Fibroblast of upper back skin (primary cell): ENCODE measurements around the gene PRKCZ.

ENCODE experiments used
- DNase-seq: peaks from one replicate; pipeline ENCODE4 v3.0.0-alpha.2; 2013

Gene PRKCZ

GRCh38 chr1:2214541-2215241 is 164.5 kb downstream of the PRKCZ start:
- DNase-seq = no peak

GRCh38 chr1:2215329-2215728 is 165.1 kb downstream of the PRKCZ start:
- DNase-seq = no peak

GRCh38 chr1:2215909-2216766 is 165.9 kb downstream of the PRKCZ start:
- no peak for DNase-seq

DNA sequence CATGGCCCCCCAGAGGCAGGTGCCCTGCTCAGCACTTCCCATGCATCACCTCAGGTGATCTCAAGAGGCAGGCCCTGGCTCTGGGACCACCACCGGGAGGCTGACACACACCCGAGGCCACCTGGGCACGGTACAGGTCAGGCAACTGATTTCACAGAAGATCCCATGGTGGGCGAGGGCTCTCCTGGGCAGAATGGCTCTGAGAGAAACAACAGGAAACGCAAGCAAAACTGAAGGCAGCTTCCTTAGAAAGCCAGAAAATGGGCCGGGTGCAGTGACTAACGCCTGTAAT is 166.5 kb downstream of the PRKCZ start:
- DNase-seq = no peak

GRCh38 chr1:2221271-2221670 is 171.1 kb downstream of the PRKCZ start:
- no peak for DNase-seq

GRCh38 chr1:2224170-2224584 is 174.0 kb downstream of the PRKCZ start:
- no peak for DNase-seq

DNA sequence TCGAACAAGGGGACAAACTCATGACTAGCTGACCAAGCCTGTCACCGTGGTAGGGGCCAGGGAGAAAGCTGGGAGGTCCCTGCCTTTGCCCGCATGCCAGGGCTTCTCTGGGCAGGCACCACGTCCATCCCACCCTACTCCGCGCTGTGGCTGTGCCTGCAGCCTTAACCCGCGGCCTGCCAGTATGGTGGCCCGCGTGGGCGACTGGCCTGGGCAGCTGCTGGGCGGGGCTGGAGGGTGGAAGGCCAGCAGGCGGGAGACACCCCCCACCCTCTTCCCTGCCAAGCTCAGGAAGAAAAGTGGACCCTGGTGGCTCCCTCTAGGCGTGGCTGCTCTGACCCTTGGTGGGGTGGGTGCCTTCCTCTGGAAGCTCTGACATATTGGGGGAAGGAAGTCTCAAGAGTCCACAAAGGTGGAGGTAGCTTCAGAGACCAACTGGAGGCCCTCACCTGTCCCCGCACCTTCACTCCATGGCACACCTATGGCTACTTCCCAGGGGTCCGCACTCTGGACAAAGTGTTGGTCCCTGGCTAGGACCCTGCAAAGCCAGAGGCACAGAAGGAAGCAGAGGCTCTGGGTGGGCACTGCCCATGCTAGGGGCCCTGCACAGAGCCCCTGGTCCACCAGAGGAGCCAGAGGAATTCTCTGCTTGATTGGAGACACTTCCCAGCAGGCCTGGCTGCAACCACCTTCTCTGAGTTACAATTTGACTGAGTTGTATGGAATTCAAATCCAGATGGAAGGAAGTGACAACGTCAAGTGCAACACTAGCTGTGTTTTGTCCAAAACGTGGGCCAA is 174.6 kb downstream of the PRKCZ start:
- DNase-seq = no peak

GRCh38 chr1:2226525-2227345 is 176.5 kb downstream of the PRKCZ start:
- DNase-seq = no peak

GRCh38 chr1:2227346-2228156 is 177.3 kb downstream of the PRKCZ start:
- DNase-seq = peak; percentile 97

DNA sequence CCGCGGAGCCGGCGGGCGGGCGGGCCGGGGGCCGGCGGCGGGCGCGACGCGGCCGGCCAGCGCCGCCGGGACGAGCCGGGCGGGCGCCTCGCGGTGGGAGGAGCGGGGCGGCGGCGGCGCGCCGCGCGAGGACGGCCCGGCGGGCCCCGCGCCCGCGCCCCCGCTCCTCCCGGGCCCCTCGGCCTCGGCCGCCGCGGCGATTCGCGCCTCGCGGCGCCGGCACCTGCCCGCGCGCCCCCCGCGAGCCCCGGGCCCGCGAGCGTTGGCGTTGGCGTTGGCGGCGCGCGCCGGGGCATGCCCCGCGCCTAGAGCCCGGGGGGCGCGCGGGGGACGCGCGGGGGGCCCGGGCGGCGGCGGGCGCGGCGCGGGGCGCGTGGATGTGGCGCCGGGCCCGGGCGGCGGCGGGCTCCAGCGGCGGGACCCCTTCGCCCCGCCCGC is 178.0 kb downstream of the PRKCZ start, which contains the start of gene SKI:
SKI (plus strand) TSS at position 163 of the 438 bp plus-strand sequence. CDS start 448 bp downstream, outside the sequence.
- DNase-seq = no peak

DNA sequence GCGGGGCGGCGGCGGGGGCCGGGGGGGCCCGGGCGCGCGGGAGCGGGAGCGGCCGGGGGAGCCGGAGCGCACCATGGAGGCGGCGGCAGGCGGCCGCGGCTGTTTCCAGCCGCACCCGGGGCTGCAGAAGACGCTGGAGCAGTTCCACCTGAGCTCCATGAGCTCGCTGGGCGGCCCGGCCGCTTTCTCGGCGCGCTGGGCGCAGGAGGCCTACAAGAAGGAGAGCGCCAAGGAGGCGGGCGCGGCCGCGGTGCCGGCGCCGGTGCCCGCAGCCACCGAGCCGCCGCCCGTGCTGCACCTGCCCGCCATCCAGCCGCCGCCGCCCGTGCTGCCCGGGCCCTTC is 178.5 kb downstream of the PRKCZ start:
- no peak for DNase-seq

- peak; percentile 33 for DNase-seq
These were observed 179.0 kb downstream of the PRKCZ start for GRCh38 chr1:2229037-2229864.

DNA sequence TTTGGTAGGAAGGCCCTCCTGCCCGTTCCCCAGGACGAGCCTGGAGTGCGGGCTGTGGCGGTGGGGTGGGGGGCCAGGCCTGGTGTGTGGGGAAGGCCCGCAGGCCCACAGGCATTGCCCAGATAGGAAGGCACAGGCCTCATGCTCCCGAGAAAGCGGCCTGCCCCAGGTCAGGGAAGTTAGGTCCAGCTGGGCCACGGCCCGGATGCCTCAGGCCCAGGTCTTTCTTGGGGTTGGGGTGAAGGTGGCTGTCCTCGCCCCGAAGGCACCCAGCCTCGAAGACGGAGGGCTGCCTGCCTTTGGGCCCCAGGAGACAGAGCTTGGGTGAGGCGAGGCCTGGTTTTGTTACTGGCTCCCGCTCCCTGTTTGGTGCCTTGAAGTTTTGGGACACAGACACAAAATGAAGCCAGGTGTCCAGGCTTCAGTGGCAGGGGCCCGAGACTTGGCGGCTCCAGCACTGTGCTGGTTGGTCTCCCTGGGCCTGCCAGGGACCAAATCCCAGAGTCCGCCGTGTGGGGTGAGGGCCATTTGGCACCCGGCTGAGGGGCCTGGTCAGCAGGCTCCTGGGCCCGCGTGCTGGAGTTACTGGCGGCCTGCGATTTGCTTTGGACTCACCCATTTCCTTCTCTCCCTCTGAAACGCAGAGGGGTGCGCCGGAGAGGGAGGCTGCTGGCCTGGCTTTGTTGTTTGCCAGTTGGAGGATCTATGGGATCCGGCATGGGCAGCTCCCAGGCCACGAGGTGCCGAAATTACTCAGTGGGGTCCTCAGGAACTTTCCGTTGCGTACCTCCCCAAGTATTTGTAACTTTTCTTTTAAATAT is 179.9 kb downstream of the PRKCZ start:
- DNase-seq = no peak

- DNase-seq = no peak
These were observed 180.7 kb downstream of the PRKCZ start for GRCh38 chr1:2230781-2231531.

DNA sequence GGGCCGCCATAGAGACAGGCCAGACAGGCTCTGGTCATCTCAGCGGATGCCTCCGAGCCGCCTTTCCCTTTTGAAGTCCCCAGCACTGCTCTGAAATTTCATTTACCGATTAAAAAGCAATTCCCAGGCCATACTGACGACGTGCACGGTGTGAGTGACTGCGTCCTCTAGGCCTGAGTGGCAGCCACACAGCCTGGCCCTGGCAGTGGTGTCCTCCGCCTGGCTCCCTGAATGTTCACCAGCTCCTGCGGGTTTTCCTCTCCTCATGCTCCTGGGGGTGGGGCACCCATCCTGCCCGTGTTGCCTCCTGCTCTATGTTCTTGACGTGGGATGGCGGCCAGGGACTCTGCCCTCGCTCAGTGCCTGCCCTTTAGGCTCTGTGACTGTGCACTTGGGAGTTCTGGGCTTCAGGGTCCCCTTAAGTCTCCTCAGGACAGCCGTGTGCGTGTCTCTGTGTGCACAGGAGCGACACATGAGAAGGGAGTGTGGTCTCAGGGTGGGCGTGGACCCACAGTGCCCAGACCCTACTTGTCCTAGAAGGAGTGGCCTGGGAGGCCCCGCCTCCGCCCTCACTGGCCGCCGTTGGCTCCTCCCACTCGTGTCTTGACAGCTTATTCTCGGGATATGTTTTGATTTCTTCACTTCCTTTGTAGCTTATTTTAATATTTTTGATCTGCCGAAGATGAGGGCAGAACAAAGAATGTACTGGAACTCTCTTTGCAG is 181.5 kb downstream of the PRKCZ start:
- DNase-seq = peak; percentile 82

GRCh38 chr1:2232255-2232915 is 182.2 kb downstream of the PRKCZ start:
- no peak for DNase-seq

DNA sequence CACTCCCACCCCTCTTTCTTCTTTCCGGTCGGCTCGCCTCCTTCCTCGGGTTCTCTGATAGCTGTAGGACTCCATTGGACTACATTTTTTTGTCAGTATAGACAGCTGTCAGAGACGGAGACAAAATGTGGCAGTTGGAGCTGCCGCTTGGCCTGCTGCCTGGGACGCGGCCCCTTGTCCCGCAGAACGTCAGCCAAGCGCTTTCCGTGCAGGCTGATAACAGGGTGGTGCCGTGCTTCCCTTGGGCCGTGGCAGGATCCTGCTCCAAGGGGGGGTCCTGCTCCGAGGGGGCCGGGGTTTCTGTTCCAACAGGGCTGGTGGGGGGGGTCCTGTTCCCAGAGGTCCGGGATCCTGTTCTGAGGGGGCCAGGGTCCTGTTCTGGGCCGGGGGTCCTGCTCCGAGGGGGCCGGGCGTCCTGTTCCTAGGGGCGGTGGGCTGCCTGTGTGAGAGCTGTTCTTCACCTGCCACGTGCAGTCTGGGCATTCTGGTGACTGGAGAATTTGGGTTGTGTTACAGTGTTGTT is 182.8 kb downstream of the PRKCZ start:
- DNase-seq = no peak

DNA sequence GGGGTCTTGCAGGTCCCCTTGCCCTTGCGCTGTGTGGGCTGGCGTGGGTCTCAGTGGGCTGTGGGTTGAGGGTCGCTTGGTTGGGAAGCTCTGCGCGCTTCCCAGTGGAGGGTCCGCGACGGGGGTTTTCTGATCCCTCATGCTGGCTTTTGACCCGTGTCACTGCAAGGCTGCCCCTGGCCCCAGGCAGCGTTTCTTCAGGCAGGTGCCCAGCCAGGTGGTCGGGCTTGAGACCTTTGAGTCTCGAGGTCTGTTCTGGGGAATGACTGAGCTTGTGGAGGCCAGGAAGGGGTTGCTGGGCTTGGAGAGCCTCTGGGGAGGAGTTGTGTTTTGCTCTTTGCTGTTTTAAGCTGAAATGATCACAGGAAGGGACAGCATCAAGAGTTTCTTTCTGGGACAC is 183.3 kb downstream of the PRKCZ start:
- DNase-seq = no peak
